GM10266 (cell line): Measurements from ENCODE around the gene CD70.
"Not testable (repeated sequence)": the region's sequence is repeated elsewhere in the genome, so short reads cannot be mapped to it uniquely, and the experiment has no call there.

Experiments
- DNase-seq: peaks from one replicate; pipeline ENCODE4 v3.0.0; 2012; ENCODE audit errors: extremely low spot score
- TF ChIP-seq, protein P1 (sequence below): IDR thresholded peaks from 2 replicates; pipeline ENCODE4 v1.5.1; 2012; ENCODE audit warnings: mild to moderate bottlenecking, low read depth; ENCODE audit not compliant: control insufficient read depth, insufficient read depth; ENCODE audit errors: missing control alignments

Gene CD70

DNA sequence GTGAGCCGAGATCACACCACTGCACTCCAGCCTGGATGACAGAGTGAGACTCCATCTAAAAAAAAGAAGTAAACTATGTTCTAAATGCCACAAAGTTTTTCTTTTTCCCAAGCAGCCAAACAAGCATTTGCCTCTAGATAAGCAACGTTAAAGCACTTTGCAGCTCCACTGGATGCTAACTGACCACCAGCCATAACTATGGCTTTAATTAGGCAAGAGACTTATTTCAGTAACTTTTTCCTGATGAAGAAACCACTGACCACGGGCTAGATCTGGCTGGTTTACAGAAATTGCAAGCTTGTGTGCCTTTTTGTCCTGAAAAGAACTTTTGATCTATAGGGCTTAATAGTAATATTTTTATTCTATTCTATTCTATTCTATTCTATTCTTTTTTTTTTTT lies 22.1 kb downstream of the CD70 start:
- DNase-seq, result no peak
- TF ChIP-seq, protein P1, sequence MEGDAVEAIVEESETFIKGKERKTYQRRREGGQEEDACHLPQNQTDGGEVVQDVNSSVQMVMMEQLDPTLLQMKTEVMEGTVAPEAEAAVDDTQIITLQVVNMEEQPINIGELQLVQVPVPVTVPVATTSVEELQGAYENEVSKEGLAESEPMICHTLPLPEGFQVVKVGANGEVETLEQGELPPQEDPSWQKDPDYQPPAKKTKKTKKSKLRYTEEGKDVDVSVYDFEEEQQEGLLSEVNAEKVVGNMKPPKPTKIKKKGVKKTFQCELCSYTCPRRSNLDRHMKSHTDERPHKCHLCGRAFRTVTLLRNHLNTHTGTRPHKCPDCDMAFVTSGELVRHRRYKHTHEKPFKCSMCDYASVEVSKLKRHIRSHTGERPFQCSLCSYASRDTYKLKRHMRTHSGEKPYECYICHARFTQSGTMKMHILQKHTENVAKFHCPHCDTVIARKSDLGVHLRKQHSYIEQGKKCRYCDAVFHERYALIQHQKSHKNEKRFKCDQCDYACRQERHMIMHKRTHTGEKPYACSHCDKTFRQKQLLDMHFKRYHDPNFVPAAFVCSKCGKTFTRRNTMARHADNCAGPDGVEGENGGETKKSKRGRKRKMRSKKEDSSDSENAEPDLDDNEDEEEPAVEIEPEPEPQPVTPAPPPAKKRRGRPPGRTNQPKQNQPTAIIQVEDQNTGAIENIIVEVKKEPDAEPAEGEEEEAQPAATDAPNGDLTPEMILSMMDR, result no peak

DNA sequence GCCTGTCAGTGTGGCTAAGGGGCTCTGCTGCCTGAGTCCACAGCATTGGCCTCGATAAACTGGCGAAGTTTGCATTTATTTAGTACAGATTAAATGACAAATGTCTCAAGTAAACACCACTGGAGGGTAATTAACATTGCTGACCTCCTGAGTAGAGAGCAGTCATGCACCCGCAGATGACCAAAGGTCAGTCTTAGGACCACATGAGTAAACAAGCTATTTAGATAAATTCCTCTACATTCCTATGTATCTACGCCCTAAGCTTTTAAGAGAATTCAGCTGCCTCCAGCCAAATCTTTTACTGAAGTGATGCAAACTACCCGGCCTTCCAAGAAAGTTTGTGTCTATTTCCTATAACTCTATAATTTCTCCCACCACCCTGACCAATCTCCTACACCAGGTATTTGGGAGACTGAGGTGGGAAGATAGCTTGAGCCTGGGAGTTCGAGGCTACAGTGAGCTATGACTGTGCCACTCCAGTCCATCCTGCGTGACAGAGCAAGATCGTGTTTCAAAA lies 22.9 kb downstream of the CD70 start:
- TF ChIP-seq, protein P1, result no peak
- no peak for DNase-seq

DNA sequence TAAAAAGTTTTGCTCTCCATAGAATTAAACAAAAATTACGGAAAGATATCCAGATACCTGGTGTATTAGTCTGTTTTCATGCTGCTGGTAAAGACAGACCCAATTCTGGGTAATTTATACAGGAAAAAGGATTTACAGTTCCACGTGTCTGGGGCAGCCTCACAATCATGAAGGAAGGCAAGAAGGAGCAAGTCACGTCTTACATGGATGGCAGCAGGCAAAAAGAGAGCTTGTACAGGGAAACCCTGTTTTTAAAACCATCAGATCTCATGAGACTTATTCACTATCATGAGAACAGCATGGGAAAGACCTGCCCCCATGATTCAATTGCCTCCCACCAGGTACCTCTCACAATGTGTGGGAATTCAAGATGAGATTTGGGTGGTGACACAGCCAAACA lies 24.2 kb downstream of the CD70 start:
- DNase-seq, result not testable (repeated sequence)

DNA sequence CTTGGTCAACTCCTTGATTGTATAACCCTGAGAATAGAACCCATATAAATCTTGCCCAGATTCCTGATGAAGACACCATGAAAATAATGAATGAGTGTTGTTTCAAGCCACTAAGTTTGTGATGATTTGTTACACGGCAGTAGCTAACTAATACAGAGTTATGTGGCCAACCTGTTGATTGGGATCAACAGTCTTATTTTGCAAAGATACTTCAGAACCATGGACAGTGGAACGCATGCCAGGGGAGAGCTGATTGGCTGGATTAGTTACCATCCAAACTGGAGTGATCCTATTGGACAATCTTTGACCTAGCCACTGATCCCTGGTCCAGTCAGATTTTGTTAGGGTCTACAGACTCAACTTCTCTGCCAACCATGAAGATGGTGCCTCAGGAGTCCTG lies 26.6 kb downstream of the CD70 start:
- TF ChIP-seq, protein P1, result no peak
- DNase-seq, result no peak

DNA sequence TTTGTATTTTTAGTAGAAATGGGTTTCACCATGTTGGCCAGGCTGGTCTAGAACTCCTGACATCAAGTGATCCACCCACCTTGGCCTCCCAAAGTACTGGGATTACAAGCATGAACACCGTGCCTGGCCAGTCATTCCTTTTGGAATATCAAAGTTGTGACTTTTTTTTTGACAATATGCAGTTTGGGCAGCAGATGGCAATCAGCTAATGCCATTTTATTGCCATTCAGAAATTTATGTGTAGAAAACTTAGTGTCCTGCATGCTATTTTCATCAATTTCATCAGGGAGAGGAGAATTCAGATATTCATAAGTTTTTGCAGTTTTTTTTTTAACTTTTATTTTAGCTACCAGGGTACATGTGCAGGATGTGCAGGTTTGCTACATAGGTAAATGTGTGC lies 28.5 kb downstream of the CD70 start:
- DNase-seq, result not testable (repeated sequence)

DNA sequence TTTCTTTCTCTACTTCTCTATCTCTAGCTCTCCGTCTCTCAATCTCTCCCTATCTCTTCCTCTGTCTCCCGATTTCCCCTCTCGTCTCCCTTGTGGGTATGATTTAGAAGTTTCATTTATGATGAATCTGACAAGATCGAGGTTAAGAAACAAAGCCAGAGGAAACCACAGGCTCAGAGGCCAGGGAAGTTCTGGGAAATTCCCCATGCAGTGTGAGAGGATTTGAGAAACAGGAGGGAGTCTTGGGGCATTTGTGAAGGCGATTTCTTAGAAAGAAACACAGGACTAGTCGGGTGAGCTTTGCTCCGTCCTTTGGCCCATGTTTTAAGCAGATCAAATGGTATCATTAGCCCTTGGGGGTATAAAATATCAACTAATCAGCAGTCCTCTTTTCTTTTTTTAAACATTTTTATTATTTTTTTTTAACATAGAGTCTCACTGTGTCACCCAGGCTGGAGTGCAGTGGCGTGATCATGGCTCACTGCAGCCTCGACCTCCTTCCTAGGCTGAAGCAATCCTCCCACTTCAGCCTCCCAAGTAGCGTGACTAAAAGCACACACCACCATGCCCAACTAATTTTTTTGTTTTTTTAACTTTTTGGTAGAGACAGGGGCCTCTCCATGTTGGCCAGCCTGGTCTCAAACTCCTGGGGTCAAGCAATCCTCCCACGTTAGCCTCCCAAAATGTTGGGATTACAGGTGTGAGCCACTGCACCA lies 34.3 kb downstream of the CD70 start:
- DNase-seq, result peak; percentile 19
- TF ChIP-seq, protein P1, result no peak

DNA sequence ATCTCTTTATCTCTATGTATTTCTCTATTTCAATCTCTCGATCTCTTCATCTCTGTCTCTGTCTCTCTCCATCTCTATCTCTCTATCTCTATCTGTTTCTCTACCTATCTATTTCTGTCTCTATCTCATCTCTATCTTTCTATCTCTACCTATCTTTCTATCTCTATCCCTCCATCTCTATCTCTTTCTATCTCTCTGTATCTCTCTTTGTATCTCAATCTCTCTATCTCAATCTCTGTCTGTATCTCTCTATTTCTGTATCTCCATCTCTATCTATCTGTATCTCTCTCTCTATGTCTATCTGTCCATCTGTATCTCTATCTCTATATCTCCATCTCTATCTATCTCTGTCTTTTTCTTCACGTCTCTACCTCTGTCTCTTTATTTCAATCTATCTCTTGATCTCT lies 34.9 kb downstream of the CD70 start:
- DNase-seq, result no peak
- TF ChIP-seq, protein P1, result no peak

DNA sequence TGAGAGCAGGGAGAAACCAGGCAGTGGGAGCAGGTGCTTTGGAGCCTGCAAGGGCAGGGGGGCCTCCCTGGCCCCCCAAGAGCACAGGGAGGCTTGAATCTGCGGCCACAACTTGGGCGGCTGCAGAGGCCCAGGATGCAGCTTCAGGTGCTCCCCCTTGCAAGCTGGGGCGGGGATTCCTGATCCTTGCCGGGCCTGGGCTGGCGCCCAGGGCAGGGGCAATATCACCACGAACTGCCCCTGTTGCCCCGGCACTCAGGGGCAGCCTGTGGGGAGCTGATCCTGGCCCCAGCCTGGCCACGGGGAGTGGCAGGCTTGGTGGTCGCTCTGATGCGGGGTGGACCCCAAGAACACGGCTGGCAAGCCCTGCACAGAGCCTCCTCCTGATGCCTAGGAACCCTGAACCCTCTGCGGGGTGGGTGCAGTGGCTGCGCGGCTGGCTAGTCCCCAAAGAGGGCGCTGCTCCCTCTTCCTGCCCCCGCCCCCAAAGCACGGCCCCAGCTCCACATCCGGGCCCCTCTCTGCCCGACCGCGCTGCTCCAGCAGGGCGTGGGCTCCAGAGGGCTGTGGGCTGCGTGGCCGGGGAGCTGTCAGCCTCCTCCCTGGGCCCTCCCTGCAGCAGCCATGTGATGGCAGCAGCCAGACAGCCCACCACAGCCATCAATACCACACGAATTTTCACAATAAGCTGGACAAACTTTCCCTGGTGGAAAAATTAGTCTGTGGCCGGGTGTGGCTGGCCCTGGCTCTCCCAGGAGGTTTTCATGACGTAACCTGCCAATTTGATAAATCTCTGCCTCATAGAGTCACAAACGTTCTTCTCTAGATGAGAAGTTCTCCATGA lies 39.1 kb downstream of the CD70 start:
- TF ChIP-seq, protein P1, result peak; percentile 42
- peak; percentile 72 for DNase-seq
